22Rv1 (cell line): ENCODE data around the gene NPIPB2.

ENCODE experiments used
- ZFX ChIP-seq: fragments of 450-650 bp; IDR thresholded peaks from 2 replicates; pipeline ENCODE4 v1.6.1; 2017; ENCODE audit warnings: antibody characterized with exemption, borderline replicate concordance
- TF ChIP-seq, protein P1 (sequence below): fragments of 450-650 bp; IDR thresholded peaks from 2 replicates; pipeline ENCODE4 v1.5.1; 2017; ENCODE audit warnings: mild to moderate bottlenecking

DNA sequence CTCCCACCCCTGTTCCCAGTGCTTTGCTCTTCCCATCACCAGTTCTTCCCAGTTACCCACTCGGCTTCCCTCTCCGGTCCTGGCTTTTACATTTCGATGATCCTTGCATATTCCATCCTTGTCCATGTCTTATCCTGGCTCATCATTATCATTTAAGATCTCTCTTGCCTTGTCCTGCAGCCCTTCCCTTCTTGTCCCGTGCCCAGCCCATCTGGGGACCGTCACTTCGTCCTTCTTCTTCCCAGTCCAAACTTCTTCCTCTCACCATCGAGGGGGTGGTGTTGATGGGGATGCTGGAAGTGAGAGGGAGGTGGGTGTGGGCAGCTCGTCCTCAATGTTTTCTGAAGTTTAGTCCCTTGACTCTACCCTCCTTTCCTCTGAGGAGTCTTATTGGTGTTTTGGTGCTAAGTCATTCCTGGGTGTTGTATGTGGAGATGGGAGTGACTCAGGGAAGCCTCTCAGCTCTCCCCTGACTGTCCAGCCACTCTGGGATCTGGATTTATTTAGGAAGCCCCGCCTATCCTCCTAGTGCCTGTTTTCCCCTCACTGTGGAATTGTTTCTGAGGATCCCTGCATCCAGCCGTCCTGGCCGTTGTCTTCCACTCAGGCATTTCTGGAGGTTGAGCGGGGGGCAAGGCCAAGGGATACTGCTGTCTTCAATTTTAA is 35.7 kb upstream of the NPIPB2 start:
- TF ChIP-seq, protein P1, sequence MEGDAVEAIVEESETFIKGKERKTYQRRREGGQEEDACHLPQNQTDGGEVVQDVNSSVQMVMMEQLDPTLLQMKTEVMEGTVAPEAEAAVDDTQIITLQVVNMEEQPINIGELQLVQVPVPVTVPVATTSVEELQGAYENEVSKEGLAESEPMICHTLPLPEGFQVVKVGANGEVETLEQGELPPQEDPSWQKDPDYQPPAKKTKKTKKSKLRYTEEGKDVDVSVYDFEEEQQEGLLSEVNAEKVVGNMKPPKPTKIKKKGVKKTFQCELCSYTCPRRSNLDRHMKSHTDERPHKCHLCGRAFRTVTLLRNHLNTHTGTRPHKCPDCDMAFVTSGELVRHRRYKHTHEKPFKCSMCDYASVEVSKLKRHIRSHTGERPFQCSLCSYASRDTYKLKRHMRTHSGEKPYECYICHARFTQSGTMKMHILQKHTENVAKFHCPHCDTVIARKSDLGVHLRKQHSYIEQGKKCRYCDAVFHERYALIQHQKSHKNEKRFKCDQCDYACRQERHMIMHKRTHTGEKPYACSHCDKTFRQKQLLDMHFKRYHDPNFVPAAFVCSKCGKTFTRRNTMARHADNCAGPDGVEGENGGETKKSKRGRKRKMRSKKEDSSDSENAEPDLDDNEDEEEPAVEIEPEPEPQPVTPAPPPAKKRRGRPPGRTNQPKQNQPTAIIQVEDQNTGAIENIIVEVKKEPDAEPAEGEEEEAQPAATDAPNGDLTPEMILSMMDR, result no peak
- TF ChIP-seq ZFX, result no peak
